ENCODE data around the gene C11orf91.
"Not testable (repeated sequence)": the region's sequence is repeated elsewhere in the genome, so short reads cannot be mapped to it uniquely, and the experiment has no call there.

The C11orf91 gene

GRCh38 chr11:33733980-33734379 lies 33.4 kb upstream of the C11orf91 start:
- Histone ChIP-seq H3K27ac (ENCODE audit: low read length) (no peak overlapping the region), H3K79me2 (ENCODE audit: insufficient read depth, low read length) (no peaks in the 10 kb centered on the region)
- no peak for ATAC-seq (ENCODE audit: insufficient read depth, low read depth)

GRCh38 chr11:33731723-33732531 lies 31.3 kb upstream of the C11orf91 start:
- Histone ChIP-seq H3K79me2 (ENCODE audit: insufficient read depth, low read length) (no peaks in the 10 kb centered on the region), H2AFZ (ENCODE audit: low read depth, low read length) (no peak overlapping the region), H3K27me3 (ENCODE audit: insufficient read depth, low read length, poor library complexity) (peaks cover 17% of the 10 kb centered on the region), H3K4me2 (ENCODE audit: insufficient read depth, low read length) (no peak overlapping the region), H3K4me1 (ENCODE audit: insufficient read depth, low read length) (peaks cover 15% of the 10 kb centered on the region), H4K20me1 (ENCODE audit: insufficient read depth, low read length) (no peaks in the 10 kb centered on the region), H3K9me3 (ENCODE audit: insufficient read depth, low read length, severe bottlenecking) (no peaks in the 10 kb centered on the region), H3K4me3 (ENCODE audit: low read depth in 1 of 2, low read length in 2 of 2) (no peak overlapping the region), H3K9ac (ENCODE audit: low read depth, low read length) (no peak overlapping the region), H3K27ac (ENCODE audit: low read length) (no peak overlapping the region), H3K36me3 (ENCODE audit: insufficient read depth, low read length) (no peaks in the 10 kb centered on the region)
- no peak for DNase-seq
- ATAC-seq (ENCODE audit: insufficient read depth, low read depth), result no peak
- no peak for TF ChIP-seq EZH2 (IDR thresholded peaks at IDR 0.05; ENCODE audit: borderline replicate concordance, low read depth, low read length, severe bottlenecking)
- no peak for TF ChIP-seq CTCF (IDR thresholded peaks at IDR 0.05; ENCODE audit: borderline replicate concordance, extremely low read depth, low read length, poor library complexity, severe bottlenecking)

More at GRCh38 chr11:33733980-33734379, 33.4 kb upstream of the C11orf91 start:
- H4K20me1 ChIP-seq (ENCODE audit: insufficient read depth, low read length), result no peaks in the 10 kb centered on the region
- no peak overlapping the region for H3K9ac ChIP-seq (ENCODE audit: low read depth, low read length)
- H3K36me3 ChIP-seq (ENCODE audit: insufficient read depth, low read length), result no peaks in the 10 kb centered on the region
- H3K27me3 ChIP-seq (ENCODE audit: insufficient read depth, low read length, poor library complexity), result peaks cover 19% of the 10 kb centered on the region
- no peak overlapping the region for H3K4me3 ChIP-seq (ENCODE audit: low read depth in 1 of 2, low read length in 2 of 2)
- TF ChIP-seq EZH2 (IDR thresholded peaks at IDR 0.05; ENCODE audit: borderline replicate concordance, low read depth, low read length, severe bottlenecking) (no peak), CTCF (IDR thresholded peaks at IDR 0.05; ENCODE audit: borderline replicate concordance, extremely low read depth, low read length, poor library complexity, severe bottlenecking) (no peak)
- H3K4me1 ChIP-seq (ENCODE audit: insufficient read depth, low read length), result peaks cover 15% of the 10 kb centered on the region
- DNase-seq, result no peak
- no peak overlapping the region for H3K4me2 ChIP-seq (ENCODE audit: insufficient read depth, low read length)
- no peak overlapping the region for H2AFZ ChIP-seq (ENCODE audit: low read depth, low read length)
- H3K9me3 ChIP-seq (ENCODE audit: insufficient read depth, low read length, severe bottlenecking), result no peaks in the 10 kb centered on the region

GRCh38 chr11:33730716-33731115 lies 30.1 kb upstream of the C11orf91 start:
- Histone ChIP-seq H3K27me3 (ENCODE audit: insufficient read depth, low read length, poor library complexity) (peaks cover 9% of the 10 kb centered on the region), H3K9me3 (ENCODE audit: insufficient read depth, low read length, severe bottlenecking) (no peaks in the 10 kb centered on the region), H3K27ac (ENCODE audit: low read length) (no peak overlapping the region), H3K4me1 (ENCODE audit: insufficient read depth, low read length) (peaks cover 8% of the 10 kb centered on the region), H2AFZ (ENCODE audit: low read depth, low read length) (no peak overlapping the region), H3K4me2 (ENCODE audit: insufficient read depth, low read length) (no peak overlapping the region), H3K4me3 (ENCODE audit: low read depth in 1 of 2, low read length in 2 of 2) (no peak overlapping the region), H3K9ac (ENCODE audit: low read depth, low read length) (no peak overlapping the region), H3K36me3 (ENCODE audit: insufficient read depth, low read length) (no peaks in the 10 kb centered on the region), H3K79me2 (ENCODE audit: insufficient read depth, low read length) (no peaks in the 10 kb centered on the region), H4K20me1 (ENCODE audit: insufficient read depth, low read length) (no peaks in the 10 kb centered on the region)
- no peak for ATAC-seq (ENCODE audit: insufficient read depth, low read depth)
- TF ChIP-seq EZH2 (IDR thresholded peaks at IDR 0.05; ENCODE audit: borderline replicate concordance, low read depth, low read length, severe bottlenecking), result no peak
- TF ChIP-seq CTCF (IDR thresholded peaks at IDR 0.05; ENCODE audit: borderline replicate concordance, extremely low read depth, low read length, poor library complexity, severe bottlenecking), result no peak
- DNase-seq, result no peak

- not testable (repeated sequence) for ATAC-seq (ENCODE audit: insufficient read depth, low read depth); H4K20me1 ChIP-seq (ENCODE audit: insufficient read depth, low read length); H3K4me3 ChIP-seq (ENCODE audit: low read depth in 1 of 2, low read length in 2 of 2); H3K27me3 ChIP-seq (ENCODE audit: insufficient read depth, low read length, poor library complexity); H2AFZ ChIP-seq (ENCODE audit: low read depth, low read length); H3K36me3 ChIP-seq (ENCODE audit: insufficient read depth, low read length); H3K4me1 ChIP-seq (ENCODE audit: insufficient read depth, low read length); H3K4me2 ChIP-seq (ENCODE audit: insufficient read depth, low read length); H3K9ac ChIP-seq (ENCODE audit: low read depth, low read length); H3K79me2 ChIP-seq (ENCODE audit: insufficient read depth, low read length); H3K9me3 ChIP-seq (ENCODE audit: insufficient read depth, low read length, severe bottlenecking); H3K27ac ChIP-seq (ENCODE audit: low read length); DNase-seq
These were observed 28.5 kb upstream of the C11orf91 start for GRCh38 chr11:33729072-33729664.

GRCh38 chr11:33727539-33727938 lies 26.9 kb upstream of the C11orf91 start:
- not testable (repeated sequence) for H3K9ac ChIP-seq (ENCODE audit: low read depth, low read length); H3K4me3 ChIP-seq (ENCODE audit: low read depth in 1 of 2, low read length in 2 of 2); ATAC-seq (ENCODE audit: insufficient read depth, low read depth); H3K27me3 ChIP-seq (ENCODE audit: insufficient read depth, low read length, poor library complexity); H3K9me3 ChIP-seq (ENCODE audit: insufficient read depth, low read length, severe bottlenecking); DNase-seq; H3K4me1 ChIP-seq (ENCODE audit: insufficient read depth, low read length); H3K79me2 ChIP-seq (ENCODE audit: insufficient read depth, low read length); H3K27ac ChIP-seq (ENCODE audit: low read length); H3K36me3 ChIP-seq (ENCODE audit: insufficient read depth, low read length); H4K20me1 ChIP-seq (ENCODE audit: insufficient read depth, low read length); H3K4me2 ChIP-seq (ENCODE audit: insufficient read depth, low read length); H2AFZ ChIP-seq (ENCODE audit: low read depth, low read length)

Data from DND-41 (cell line).